Measurements from ENCODE around the gene TTYH3. TPM values are rescaled to one million over a fixed set of nuclear protein-coding genes. Genes with fewer than 3 reads are reported as not detected.
A peak's percentile ranks its signal among the peaks of the same experiment; 100 is the strongest.

The TTYH3 gene
- total RNA-seq, 4 donors from 2014 or later = 16.7 to 23.8 (median 21.4) TPM

- no peaks in the 10 kb centered on the region for H3K9me3 ChIP-seq
- H3K4me1 ChIP-seq = peaks cover 0 to 10% of the 10 kb centered on the region in 2 donors
- H3K27me3 ChIP-seq = peaks cover 9% of the 10 kb centered on the region
- H3K27ac ChIP-seq = no peak overlapping the region
- no peak overlapping the region for H3K4me3 ChIP-seq (replicated peaks in 1 of 3)
- intact Hi-C loops (cut with DNase I) = loop anchor here (10.0 kb wide), 1 partner anchor 121 kb away; no protein-coding TSS in a partner anchor
- no peak for DNase-seq
- no peaks in the 10 kb centered on the region for H3K36me3 ChIP-seq
- TF ChIP-seq CTCF (IDR thresholded peaks at IDR 0.05) (no peak), POLR2A (IDR thresholded peaks at IDR 0.05) (no peak)
- 92 to 96% methylated on average over 14 of the region's 14 CpGs for WGBS, 2 donors
These were observed 54.3 kb downstream of the TTYH3 start for GRCh38 chr7:2686101-2686500.

GRCh38 chr7:2687338-2687869, 55.6 kb downstream of the TTYH3 start:
- Histone ChIP-seq H3K4me1 (peaks cover 0 to 10% of the 10 kb centered on the region in 2 donors), H3K4me3 (replicated peaks in 1 of 3) (no peak overlapping the region), H3K27me3 (peaks cover 9% of the 10 kb centered on the region), H3K9me3 (no peaks in the 10 kb centered on the region), H3K27ac (no peak overlapping the region), H3K36me3 (no peaks in the 10 kb centered on the region)
- TF ChIP-seq POLR2A (IDR thresholded peaks at IDR 0.05) (no peak), CTCF (IDR thresholded peaks at IDR 0.05) (no peak)
- 39 to 54% methylated on average over 9 to 15 of the region's 17 CpGs for WGBS, 2 donors
- DNase-seq = peak; percentile 35 to 41
- intact Hi-C loops (cut with DNase I) = loop anchor here (10.0 kb wide), 1 partner anchor 123 kb away; no protein-coding TSS in a partner anchor

GRCh38 chr7:2687881-2688318, 56.1 kb downstream of the TTYH3 start, which contains the start of gene AMZ1:
AMZ1 (plus strand) TSS chr7:2688202; CDS start chr7:2700452, 12,250 bp downstream.
- Histone ChIP-seq H3K27ac (no peak within 1 kb of the TSS), H3K4me1 (peaks cover 0 to 10% of the 10 kb centered on the region in 2 donors), H3K9me3 (no peaks in the 10 kb centered on the region), H3K36me3 (no peaks in the 10 kb centered on the region), H3K4me3 (replicated peaks in 1 of 3) (peak within 1 kb of the TSS in 1 of 3 donors; percentile 12), H3K27me3 (peaks cover 9% of the 10 kb centered on the region)
- intact Hi-C loops (cut with DNase I) = loop anchor here (10.0 kb wide), 1 partner anchor 123 kb away; no protein-coding TSS in a partner anchor
- no peak for DNase-seq
- no peak for TF ChIP-seq CTCF (IDR thresholded peaks at IDR 0.05)
- TF ChIP-seq POLR2A (IDR thresholded peaks at IDR 0.05) = no peak
- WGBS, 2 donors = 26 to 40% methylated on average over 1 to 4 of the region's 41 CpGs

- DNase-seq = no peak
- intact Hi-C loops (cut with DNase I) = loop anchor here (10.0 kb wide), 1 partner anchor 124 kb away; no protein-coding TSS in a partner anchor
- Histone ChIP-seq H3K36me3 (no peaks in the 10 kb centered on the region), H3K4me3 (replicated peaks in 1 of 3) (peak overlapping the region in 1 of 3 donors; percentile 12), H3K4me1 (peaks cover 0 to 10% of the 10 kb centered on the region in 2 donors), H3K27me3 (peaks cover 9% of the 10 kb centered on the region), H3K27ac (no peak overlapping the region), H3K9me3 (no peaks in the 10 kb centered on the region)
- TF ChIP-seq POLR2A (IDR thresholded peaks at IDR 0.05) (no peak), CTCF (IDR thresholded peaks at IDR 0.05) (no peak)
- 22 to 27% methylated on average over 15 to 32 of the region's 62 CpGs for WGBS, 2 donors
These were observed 56.9 kb downstream of the TTYH3 start for GRCh38 chr7:2688409-2689342.

Data from thyroid gland (tissue), 4 donors.